Esophagus squamous epithelium (tissue), 4 donors: ENCODE data around the gene LRRIQ3.

Source experiments
- POLR2A ChIP-seq, 4 donors: fragments of 450-650 bp; IDR thresholded peaks; one replicate each; pipeline ENCODE4 v1.6.1; 2017; ENCODE audit warnings: antibody characterized with exemption in 4 of 4, mild to moderate bottlenecking in 4 of 4, moderate library complexity in 3 of 4
- TF ChIP-seq, protein P1 (sequence below), 6 experiments: fragments of 450-650 bp in 4 of 6; fragments of 200-600 bp in 2 of 6; sonication (generic) in 2 of 6; IDR thresholded peaks; one replicate each; pipeline ENCODE4 v1.5.1; 2016 to 2019; ENCODE audit warnings: antibody characterized with exemption in 6 of 6, mild to moderate bottlenecking in 4 of 6, moderate library complexity in 4 of 6

DNA sequence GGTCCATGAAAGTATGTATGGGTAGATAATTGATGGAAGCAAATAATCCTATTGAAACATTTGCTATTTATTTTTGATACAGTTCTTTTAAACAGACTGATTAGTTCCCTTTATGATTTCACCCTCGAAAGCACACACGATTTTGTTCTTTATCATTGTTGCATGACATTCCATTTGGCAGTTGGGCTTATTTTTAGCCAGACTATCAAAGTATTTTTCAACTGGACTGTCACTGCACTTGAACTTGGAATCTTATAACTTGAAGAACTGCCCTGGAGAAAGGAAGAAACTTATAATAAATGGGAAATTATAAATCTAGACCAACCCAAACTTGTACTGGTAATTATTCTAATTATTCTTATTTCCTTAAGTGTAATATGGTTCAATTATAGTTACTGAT lies 37.2 kb upstream of the LRRIQ3 start, which contains the start of gene TNNI3K:
- TF ChIP-seq, protein P1, sequence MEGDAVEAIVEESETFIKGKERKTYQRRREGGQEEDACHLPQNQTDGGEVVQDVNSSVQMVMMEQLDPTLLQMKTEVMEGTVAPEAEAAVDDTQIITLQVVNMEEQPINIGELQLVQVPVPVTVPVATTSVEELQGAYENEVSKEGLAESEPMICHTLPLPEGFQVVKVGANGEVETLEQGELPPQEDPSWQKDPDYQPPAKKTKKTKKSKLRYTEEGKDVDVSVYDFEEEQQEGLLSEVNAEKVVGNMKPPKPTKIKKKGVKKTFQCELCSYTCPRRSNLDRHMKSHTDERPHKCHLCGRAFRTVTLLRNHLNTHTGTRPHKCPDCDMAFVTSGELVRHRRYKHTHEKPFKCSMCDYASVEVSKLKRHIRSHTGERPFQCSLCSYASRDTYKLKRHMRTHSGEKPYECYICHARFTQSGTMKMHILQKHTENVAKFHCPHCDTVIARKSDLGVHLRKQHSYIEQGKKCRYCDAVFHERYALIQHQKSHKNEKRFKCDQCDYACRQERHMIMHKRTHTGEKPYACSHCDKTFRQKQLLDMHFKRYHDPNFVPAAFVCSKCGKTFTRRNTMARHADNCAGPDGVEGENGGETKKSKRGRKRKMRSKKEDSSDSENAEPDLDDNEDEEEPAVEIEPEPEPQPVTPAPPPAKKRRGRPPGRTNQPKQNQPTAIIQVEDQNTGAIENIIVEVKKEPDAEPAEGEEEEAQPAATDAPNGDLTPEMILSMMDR (IDR thresholded peaks at IDR 0.05): no peak
- no peak for TF ChIP-seq POLR2A (IDR thresholded peaks at IDR 0.05)
